Osteoblast (primary cell): Measurements from ENCODE around the gene SUOX. TPM values are rescaled to one million over a fixed set of nuclear protein-coding genes. Genes with fewer than 3 reads are reported as not detected.
"Not testable (repeated sequence)": the region's sequence is repeated elsewhere in the genome, so short reads cannot be mapped to it uniquely, and the experiment has no call there.

Experiments
- DNase-seq: peaks from one replicate; pipeline ENCODE4 v3.0.0; 2011; ENCODE audit warnings: low spot score, mixed read lengths; ENCODE audit not compliant: insufficient read length; ENCODE audit errors: missing footprints
- H2AFZ ChIP-seq: 2 replicates; pipeline ENCODE4 v1.6.0; 2011; ENCODE audit warnings: mild to moderate bottlenecking, low read length
- H3K27ac ChIP-seq: 2 replicates; pipeline ENCODE4 v1.5.1; 2011; ENCODE audit warnings: mild to moderate bottlenecking, low read depth, low read length, moderate library complexity
- H3K27me3 ChIP-seq: 2 replicates; pipeline ENCODE4 v1.6.0; 2012; ENCODE audit warnings: mild to moderate bottlenecking, control low read depth, inconsistent platforms, low read length, moderate library complexity; ENCODE audit not compliant: insufficient read depth
- H3K36me3 ChIP-seq: 2 replicates; pipeline ENCODE4 v1.5.1; 2011; ENCODE audit warnings: mild to moderate bottlenecking, low read length, control low read depth, moderate library complexity; ENCODE audit not compliant: insufficient read depth
- H3K4me1 ChIP-seq: 2 replicates; pipeline ENCODE4 v1.5.1; 2011; ENCODE audit warnings: mild to moderate bottlenecking, low read length, control low read depth, moderate library complexity; ENCODE audit not compliant: insufficient read depth
- H3K4me2 ChIP-seq: 2 replicates; pipeline ENCODE4 v1.6.0; 2011; ENCODE audit warnings: mild to moderate bottlenecking, low read length; ENCODE audit not compliant: insufficient read depth
- H3K4me3 ChIP-seq: fragments of 200-600 bp; sonication (generic); 3 replicates; pipeline ENCODE4 v1.5.1; 2012; ENCODE audit warnings: mild to moderate bottlenecking, low read length, inconsistent platforms; ENCODE audit not compliant: insufficient read depth
- H3K79me2 ChIP-seq: 2 replicates; pipeline ENCODE4 v1.6.0; 2012; ENCODE audit warnings: mild to moderate bottlenecking, low read length, control low read depth, inconsistent platforms; ENCODE audit not compliant: insufficient read depth
- H3K9me3 ChIP-seq: 2 replicates; pipeline ENCODE4 v1.5.1; 2011; ENCODE audit warnings: low read depth, low read length, control low read depth
- H4K20me1 ChIP-seq: 2 replicates; pipeline ENCODE4 v1.6.0; 2012; ENCODE audit warnings: mild to moderate bottlenecking, low read length, control low read depth; ENCODE audit not compliant: insufficient read depth
- total RNA-seq: library from RNA; depleted of rRNA; stranded (reverse); fragments of >200 nt; gene quantifications from 2 replicates; pipeline ENCODE4 v1.2.3, GENCODE V29; 2012
- TF ChIP-seq, protein P1 (sequence below): IDR thresholded peaks from 2 replicates; pipeline ENCODE4 v1.5.1; 2011; ENCODE audit warnings: mild to moderate bottlenecking, low read depth, low read length, moderate library complexity; ENCODE audit errors: extremely low read depth

Gene SUOX
- total RNA-seq, 1 donor: 12.3 TPM

DNA sequence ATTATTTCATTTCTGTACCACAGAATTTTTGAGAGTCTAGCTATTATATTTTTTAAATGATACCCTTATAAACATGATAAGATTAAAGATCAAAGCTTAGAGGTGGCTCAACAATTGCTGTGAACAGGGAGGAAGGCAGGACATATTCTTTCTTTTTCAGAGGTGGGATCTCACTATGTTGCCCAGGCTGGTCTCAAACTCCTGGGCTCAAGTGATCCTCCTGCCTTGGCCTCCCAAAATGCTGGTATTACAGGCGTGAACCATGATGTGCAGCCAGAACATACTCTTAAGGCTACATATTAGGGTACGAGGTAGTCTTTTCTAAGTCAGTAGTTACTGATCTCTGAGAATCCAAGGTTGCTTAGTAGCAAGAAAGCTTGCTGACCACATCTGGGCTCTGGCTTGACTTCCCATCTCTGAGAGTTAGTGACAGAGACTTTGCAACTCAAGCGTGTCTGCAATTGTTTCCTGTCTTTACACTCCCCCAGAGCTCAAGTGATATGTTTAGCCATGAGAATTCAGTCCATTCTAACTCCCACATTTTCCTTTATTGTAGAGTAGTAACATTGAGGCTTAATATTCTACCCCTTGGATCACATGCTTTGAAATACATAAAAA, 14.6 kb upstream of the SUOX start:
- TF ChIP-seq, protein P1, sequence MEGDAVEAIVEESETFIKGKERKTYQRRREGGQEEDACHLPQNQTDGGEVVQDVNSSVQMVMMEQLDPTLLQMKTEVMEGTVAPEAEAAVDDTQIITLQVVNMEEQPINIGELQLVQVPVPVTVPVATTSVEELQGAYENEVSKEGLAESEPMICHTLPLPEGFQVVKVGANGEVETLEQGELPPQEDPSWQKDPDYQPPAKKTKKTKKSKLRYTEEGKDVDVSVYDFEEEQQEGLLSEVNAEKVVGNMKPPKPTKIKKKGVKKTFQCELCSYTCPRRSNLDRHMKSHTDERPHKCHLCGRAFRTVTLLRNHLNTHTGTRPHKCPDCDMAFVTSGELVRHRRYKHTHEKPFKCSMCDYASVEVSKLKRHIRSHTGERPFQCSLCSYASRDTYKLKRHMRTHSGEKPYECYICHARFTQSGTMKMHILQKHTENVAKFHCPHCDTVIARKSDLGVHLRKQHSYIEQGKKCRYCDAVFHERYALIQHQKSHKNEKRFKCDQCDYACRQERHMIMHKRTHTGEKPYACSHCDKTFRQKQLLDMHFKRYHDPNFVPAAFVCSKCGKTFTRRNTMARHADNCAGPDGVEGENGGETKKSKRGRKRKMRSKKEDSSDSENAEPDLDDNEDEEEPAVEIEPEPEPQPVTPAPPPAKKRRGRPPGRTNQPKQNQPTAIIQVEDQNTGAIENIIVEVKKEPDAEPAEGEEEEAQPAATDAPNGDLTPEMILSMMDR: no peak
- H3K4me1 ChIP-seq: peaks cover 7% of the 10 kb centered on the region

DNA sequence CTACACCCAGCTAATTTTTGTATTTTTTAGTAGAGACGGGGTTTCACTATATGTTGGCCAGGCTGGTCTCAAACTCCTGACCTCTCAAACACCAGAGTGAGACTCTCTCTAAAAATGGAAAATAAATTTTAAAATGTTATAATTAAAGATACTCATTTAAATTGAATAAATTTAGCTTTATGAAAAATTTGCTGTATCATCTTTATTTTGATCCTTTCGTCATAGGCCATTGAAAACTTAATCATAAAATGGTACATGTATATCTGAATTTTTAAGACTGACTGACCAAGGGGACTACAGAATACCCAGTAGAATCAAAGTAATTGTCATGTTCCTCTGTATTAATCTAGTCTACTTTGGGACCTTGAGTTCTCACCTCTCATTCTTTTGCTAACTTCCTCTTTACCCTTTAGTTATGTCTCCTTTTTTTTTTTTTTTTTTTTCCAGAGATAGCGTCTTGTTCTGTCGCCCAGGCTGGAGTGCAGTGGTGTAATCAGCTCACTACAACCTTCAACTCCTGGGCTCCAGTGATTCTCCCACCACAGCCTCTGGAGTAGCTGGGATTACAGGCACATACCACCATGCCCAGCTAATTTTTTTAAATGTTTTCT, 13.7 kb upstream of the SUOX start:
- H3K9me3 ChIP-seq: no peaks in the 10 kb centered on the region
- no peaks in the 10 kb centered on the region for H3K27me3 ChIP-seq
- DNase-seq: peak; percentile 3
- H3K4me2 ChIP-seq: no peak overlapping the region
- H3K36me3 ChIP-seq: peaks cover 46% of the 10 kb centered on the region
- no peak overlapping the region for H3K4me3 ChIP-seq
- TF ChIP-seq, protein P1: no peak
- no peak overlapping the region for H3K27ac ChIP-seq
- peaks cover 41% of the 10 kb centered on the region for H3K79me2 ChIP-seq
- peaks cover 24% of the 10 kb centered on the region for H4K20me1 ChIP-seq
- H3K4me1 ChIP-seq: peaks cover 7% of the 10 kb centered on the region
- H2AFZ ChIP-seq: no peak overlapping the region

More for the DNA sequence above, 14.6 kb upstream of the SUOX start:
- H3K27me3 ChIP-seq: no peaks in the 10 kb centered on the region
- no peak overlapping the region for H2AFZ ChIP-seq
- H4K20me1 ChIP-seq: peaks cover 24% of the 10 kb centered on the region
- H3K79me2 ChIP-seq: peaks cover 49% of the 10 kb centered on the region
- H3K4me3 ChIP-seq: no peak overlapping the region
- no peaks in the 10 kb centered on the region for H3K9me3 ChIP-seq
- DNase-seq: no peak
- no peak overlapping the region for H3K27ac ChIP-seq
- H3K4me2 ChIP-seq: no peak overlapping the region
- peaks cover 44% of the 10 kb centered on the region for H3K36me3 ChIP-seq

DNA sequence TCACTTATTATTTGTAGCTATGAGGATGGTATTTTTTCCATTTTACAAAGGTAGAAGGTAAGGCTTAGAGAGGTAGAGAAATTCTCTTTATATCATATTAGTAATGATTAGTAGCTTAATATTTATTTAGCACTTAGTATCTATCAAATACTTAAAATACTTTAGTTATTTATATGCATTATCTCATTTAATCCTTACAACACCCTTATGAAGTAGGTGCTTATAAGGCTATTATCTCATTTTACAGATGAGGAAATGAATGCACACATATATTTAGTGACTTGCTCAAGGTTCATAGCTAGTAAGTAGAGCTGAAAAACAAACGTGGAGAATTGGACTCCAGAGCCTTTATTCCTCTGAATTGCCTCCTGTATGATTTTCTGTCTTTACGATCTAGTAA, 12.2 kb upstream of the SUOX start:
- Histone ChIP-seq H3K36me3 (peaks cover 56% of the 10 kb centered on the region), H3K4me1 (peaks cover 7% of the 10 kb centered on the region), H3K27ac (no peak overlapping the region), H3K4me2 (no peak overlapping the region), H3K9me3 (no peaks in the 10 kb centered on the region), H3K27me3 (no peaks in the 10 kb centered on the region), H4K20me1 (peaks cover 16% of the 10 kb centered on the region), H3K4me3 (no peak overlapping the region), H2AFZ (no peak overlapping the region), H3K79me2 (peaks cover 27% of the 10 kb centered on the region)
- no peak for DNase-seq
- TF ChIP-seq, protein P1: no peak

DNA sequence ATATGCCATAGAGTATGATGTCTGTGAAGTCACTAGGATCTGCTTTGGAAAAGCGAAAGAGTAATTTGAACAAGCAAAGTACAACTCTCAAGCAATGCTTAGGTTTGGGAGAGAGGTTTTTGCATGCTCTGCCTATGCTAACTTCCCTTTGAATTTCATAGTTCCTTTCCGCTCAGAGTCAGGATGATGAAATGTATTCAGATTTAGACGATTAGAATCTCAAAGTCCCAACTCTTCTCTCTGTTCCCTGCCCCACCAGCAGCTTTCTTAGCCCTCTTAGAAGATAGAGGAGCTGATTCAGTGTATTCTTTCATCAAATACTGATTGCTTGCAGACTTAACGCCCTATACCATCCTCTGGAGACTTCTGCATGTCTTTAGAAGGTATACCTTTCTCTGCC, 11.7 kb upstream of the SUOX start:
- H3K4me3 ChIP-seq: no peak overlapping the region
- peaks cover 7% of the 10 kb centered on the region for H3K4me1 ChIP-seq
- H2AFZ ChIP-seq: no peak overlapping the region
- TF ChIP-seq, protein P1: no peak
- no peak overlapping the region for H3K27ac ChIP-seq
- H4K20me1 ChIP-seq: peaks cover 14% of the 10 kb centered on the region
- no peak for DNase-seq
- no peak overlapping the region for H3K4me2 ChIP-seq
- H3K79me2 ChIP-seq: peaks cover 26% of the 10 kb centered on the region
- H3K9me3 ChIP-seq: no peaks in the 10 kb centered on the region
- peaks cover 57% of the 10 kb centered on the region for H3K36me3 ChIP-seq
- no peaks in the 10 kb centered on the region for H3K27me3 ChIP-seq

DNA sequence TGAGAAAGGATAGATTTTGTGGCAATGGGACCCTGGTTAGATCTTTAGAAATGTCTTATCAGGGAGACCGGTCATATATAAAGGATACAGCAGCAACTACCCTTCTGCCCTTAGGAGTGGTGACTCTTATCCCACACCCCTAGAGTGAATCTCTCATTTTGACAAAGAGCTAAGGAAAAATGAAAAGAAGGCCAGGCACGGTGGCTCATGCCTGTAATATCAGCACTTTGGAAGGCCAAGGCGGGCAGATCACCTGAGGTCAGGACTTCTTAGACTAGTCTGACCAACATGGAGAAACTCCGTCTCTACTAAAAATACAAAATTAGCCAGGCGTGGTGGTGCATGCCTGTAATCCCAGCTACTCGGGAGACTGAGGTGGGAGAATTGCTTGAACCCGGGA, 11.1 kb upstream of the SUOX start:
- not testable (repeated sequence) for H3K27ac ChIP-seq, H3K4me3 ChIP-seq, DNase-seq, H2AFZ ChIP-seq, H3K4me1 ChIP-seq, H3K9me3 ChIP-seq, H3K4me2 ChIP-seq, H3K27me3 ChIP-seq
- Histone ChIP-seq H4K20me1 (peaks cover 13% of the 10 kb centered on the region), H3K36me3 (peaks cover 61% of the 10 kb centered on the region), H3K79me2 (peaks cover 22% of the 10 kb centered on the region)
